ENCODE data around the gene NOTO. TPM values are rescaled to one million over a fixed set of nuclear protein-coding genes. Genes with fewer than 3 reads are reported as not detected.
"Not testable (repeated sequence)": the region's sequence is repeated elsewhere in the genome, so short reads cannot be mapped to it uniquely, and the experiment has no call there.

NOTO gene, protein sequence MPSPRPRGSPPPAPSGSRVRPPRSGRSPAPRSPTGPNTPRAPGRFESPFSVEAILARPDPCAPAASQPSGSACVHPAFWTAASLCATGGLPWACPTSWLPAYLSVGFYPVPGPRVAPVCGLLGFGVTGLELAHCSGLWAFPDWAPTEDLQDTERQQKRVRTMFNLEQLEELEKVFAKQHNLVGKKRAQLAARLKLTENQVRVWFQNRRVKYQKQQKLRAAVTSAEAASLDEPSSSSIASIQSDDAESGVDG
- not detected for total RNA-seq

GRCh38 chr2:73202156-73203054 lies at the start of gene NOTO:
NOTO (plus strand) TSS chr2:73202574; CDS start chr2:73202667, 93 bp downstream.
- Histone ChIP-seq H3K4me3 (replicated peaks in 1 of 3) (peak within 1 kb of the TSS in 1 of 3 donors; percentile 13), H3K36me3 (no peaks in the 10 kb centered on the region), H3K4me1 (peaks cover 11 to 14% of the 10 kb centered on the region in 2 donors), H3K27me3 (peaks cover 11% of the 10 kb centered on the region), H3K9me3 (no peaks in the 10 kb centered on the region), H3K27ac (no peak within 1 kb of the TSS)
- DNase-seq = peak; percentile 16 to 23
- intact Hi-C loops (cut with DNase I) = no loop called here
- 9% methylated on average over 14 to 16 of the region's 87 CpGs for WGBS, 2 donors
- TF ChIP-seq, protein P1, sequence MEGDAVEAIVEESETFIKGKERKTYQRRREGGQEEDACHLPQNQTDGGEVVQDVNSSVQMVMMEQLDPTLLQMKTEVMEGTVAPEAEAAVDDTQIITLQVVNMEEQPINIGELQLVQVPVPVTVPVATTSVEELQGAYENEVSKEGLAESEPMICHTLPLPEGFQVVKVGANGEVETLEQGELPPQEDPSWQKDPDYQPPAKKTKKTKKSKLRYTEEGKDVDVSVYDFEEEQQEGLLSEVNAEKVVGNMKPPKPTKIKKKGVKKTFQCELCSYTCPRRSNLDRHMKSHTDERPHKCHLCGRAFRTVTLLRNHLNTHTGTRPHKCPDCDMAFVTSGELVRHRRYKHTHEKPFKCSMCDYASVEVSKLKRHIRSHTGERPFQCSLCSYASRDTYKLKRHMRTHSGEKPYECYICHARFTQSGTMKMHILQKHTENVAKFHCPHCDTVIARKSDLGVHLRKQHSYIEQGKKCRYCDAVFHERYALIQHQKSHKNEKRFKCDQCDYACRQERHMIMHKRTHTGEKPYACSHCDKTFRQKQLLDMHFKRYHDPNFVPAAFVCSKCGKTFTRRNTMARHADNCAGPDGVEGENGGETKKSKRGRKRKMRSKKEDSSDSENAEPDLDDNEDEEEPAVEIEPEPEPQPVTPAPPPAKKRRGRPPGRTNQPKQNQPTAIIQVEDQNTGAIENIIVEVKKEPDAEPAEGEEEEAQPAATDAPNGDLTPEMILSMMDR (IDR thresholded peaks at IDR 0.05) = no peak
- no peak for TF ChIP-seq POLR2A (IDR thresholded peaks at IDR 0.05)

DNA sequence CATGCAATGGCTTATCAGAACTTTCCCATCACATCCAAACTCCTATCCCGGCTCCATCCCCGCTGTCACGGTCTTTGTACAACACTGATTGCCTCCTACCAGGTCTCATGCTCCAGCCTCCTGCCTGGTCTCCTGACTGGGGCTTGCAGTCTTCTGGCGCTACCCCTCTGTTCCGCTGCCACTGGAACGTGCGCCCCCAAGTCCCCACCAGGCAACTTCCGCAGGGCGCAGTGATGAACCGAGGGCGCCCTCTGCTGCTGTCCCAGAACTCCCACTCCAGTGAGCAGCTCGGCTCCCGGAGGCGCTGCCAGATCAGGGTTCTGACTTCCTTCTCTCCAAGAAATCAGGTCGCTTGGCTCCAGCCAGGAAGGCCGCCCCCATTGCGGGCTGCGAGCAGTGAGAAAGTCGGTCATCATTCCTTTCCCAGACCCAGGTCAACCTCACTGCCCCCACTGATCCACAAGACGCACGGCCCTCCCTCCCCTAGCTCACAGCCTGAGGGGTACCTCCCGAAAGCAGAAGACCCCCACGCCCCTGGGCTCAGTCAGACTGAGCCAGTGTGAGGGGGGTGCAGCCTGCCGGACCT lies 45.7 kb upstream of the NOTO start:
- Histone ChIP-seq H3K4me1 (peaks cover 0 to 7% of the 10 kb centered on the region in 2 donors), H3K27me3 (peaks cover 10% of the 10 kb centered on the region), H3K4me3 (replicated peaks in 1 of 3) (no peak overlapping the region), H3K36me3 (no peaks in the 10 kb centered on the region), H3K9me3 (no peaks in the 10 kb centered on the region), H3K27ac (no peak overlapping the region)
- TF ChIP-seq, protein P1 (IDR thresholded peaks at IDR 0.05) = peak in 5 of 6 experiments; percentile 20 to 75 (median 52)
- TF ChIP-seq POLR2A (IDR thresholded peaks at IDR 0.05) = no peak
- WGBS, 2 donors = 11 to 12% methylated on average over 9 to 18 of the region's 24 CpGs
- intact Hi-C loops (cut with DNase I) = no loop called here
- peak; percentile 52 to 53 for DNase-seq

GRCh38 chr2:73162856-73163391 lies 39.5 kb upstream of the NOTO start:
- Histone ChIP-seq H3K4me1 (no peaks in the 10 kb centered on the region), H3K27ac (no peak overlapping the region), H3K4me3 (replicated peaks in 1 of 3) (no peak overlapping the region), H3K9me3 (no peaks in the 10 kb centered on the region), H3K27me3 (no peaks in the 10 kb centered on the region), H3K36me3 (no peaks in the 10 kb centered on the region)
- 64 to 67% methylated on average over 11 to 14 of the region's 14 CpGs for WGBS, 2 donors
- TF ChIP-seq POLR2A (IDR thresholded peaks at IDR 0.05) = no peak
- TF ChIP-seq, protein P1 (IDR thresholded peaks at IDR 0.05) = no peak
- intact Hi-C loops (cut with DNase I) = loop anchor here (5.0 kb wide), 2 partner anchors 76 to 171 kb away; no protein-coding TSS in a partner anchor
- no peak for DNase-seq

GRCh38 chr2:73163483-73164367 lies 38.6 kb upstream of the NOTO start:
- intact Hi-C loops (cut with DNase I) = loop anchor here (5.0 kb wide), 2 partner anchors 76 to 171 kb away; no protein-coding TSS in a partner anchor
- no peak for TF ChIP-seq POLR2A (IDR thresholded peaks at IDR 0.05)
- TF ChIP-seq, protein P1 (IDR thresholded peaks at IDR 0.05) = peak; percentile 69 to 90 (median 80)
- H3K36me3 ChIP-seq = no peaks in the 10 kb centered on the region
- DNase-seq = peak; percentile 66 to 69
- no peaks in the 10 kb centered on the region for H3K9me3 ChIP-seq
- H3K4me3 ChIP-seq (replicated peaks in 1 of 3) = no peak overlapping the region
- 58 to 60% methylated on average over 10 of the region's 10 CpGs for WGBS, 2 donors
- no peak overlapping the region for H3K27ac ChIP-seq
- H3K4me1 ChIP-seq = no peaks in the 10 kb centered on the region
- H3K27me3 ChIP-seq = no peaks in the 10 kb centered on the region

DNA sequence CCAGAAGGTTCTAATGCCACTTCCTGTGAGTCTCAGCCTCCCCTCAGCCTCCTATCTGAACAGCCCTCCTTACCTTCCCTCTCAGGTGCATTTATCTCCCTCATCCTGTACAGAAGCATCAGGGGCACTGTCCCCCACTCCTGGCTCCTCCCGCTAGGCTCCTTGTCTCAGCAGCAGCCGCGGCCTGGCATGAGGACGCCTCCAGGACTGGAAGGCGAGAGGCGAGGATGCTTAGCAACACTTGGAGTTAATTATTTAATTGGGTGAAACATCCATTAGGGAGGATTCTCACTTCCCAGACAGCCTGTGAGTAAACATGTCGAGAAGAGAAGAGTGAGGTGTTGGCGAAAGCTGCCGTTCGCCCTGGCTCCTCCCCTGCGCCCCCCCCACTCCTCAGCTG lies 36.4 kb upstream of the NOTO start:
- H3K27me3 ChIP-seq; DNase-seq; H3K4me3 ChIP-seq (replicated peaks in 1 of 3); H3K9me3 ChIP-seq; intact Hi-C loops (cut with DNase I); H3K27ac ChIP-seq; H3K4me1 ChIP-seq; H3K36me3 ChIP-seq: not testable (repeated sequence)
- 43 to 47% methylated on average over 11 of the region's 11 CpGs for WGBS, 2 donors

GRCh38 chr2:73166813-73167212 lies 35.6 kb upstream of the NOTO start:
- H3K27me3 ChIP-seq; H3K36me3 ChIP-seq; DNase-seq; H3K4me3 ChIP-seq (replicated peaks in 1 of 3); H3K4me1 ChIP-seq; H3K27ac ChIP-seq; H3K9me3 ChIP-seq; intact Hi-C loops (cut with DNase I): not testable (repeated sequence)
- WGBS, 2 donors = 62 to 76% methylated on average over 3 to 4 of the region's 8 CpGs

DNA sequence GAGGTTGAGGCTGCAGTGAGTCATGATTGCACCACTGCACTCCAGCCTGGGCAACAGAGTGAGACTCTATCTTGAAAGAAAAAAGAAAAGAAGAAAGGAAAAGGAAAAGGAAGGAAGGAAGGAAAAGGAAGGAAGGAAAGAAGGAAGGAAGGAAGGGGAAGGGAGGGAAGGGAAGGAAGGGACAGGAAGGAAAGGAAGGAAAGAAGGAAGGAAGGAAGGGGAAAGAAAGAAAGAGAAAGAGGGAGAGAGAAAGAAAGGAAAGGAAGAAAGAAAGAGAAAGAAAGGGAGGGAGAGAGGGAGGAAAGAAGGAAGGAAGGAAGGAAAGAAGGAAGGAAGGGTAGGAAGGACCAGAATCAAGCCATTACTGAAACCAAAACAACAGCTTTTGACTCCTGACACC lies 34.0 kb upstream of the NOTO start:
- DNase-seq; H3K27me3 ChIP-seq; H3K36me3 ChIP-seq; H3K27ac ChIP-seq; H3K9me3 ChIP-seq; H3K4me3 ChIP-seq (replicated peaks in 1 of 3); intact Hi-C loops (cut with DNase I); H3K4me1 ChIP-seq: not testable (repeated sequence)
